Measurements from ENCODE around the gene RUNX2. TPM values are rescaled to one million over a fixed set of nuclear protein-coding genes. Genes with fewer than 3 reads are reported as not detected.
A peak's percentile ranks its signal among the peaks of the same experiment; 100 is the strongest.

Gene RUNX2
- total and polyA plus RNA-seq, 5 donors, result 0.26 to 0.93 (median 0.39) TPM

GRCh38 chr6:45423824-45424450 lies 95.8 kb downstream of the RUNX2 start:
- WGBS, result 23% methylated on average over 38 of the region's 38 CpGs
- DNase-seq, result peak in 2 of 3 donors; percentile 52 to 57
- Histone ChIP-seq H3K4me1 (ENCODE audit: control insufficient read depth, insufficient read depth, low read length) (no peaks in the 10 kb centered on the region), H3K9me3 (ENCODE audit: control insufficient read depth, low read length) (no peaks in the 10 kb centered on the region), H3K27me3 (ENCODE audit: control insufficient read depth, insufficient read depth) (no peaks in the 10 kb centered on the region), H3K4me3 (ENCODE audit: low read length) (peak overlapping the region; percentile 64), H3K27ac (ENCODE audit: low read length) (no peak overlapping the region)
- intact Hi-C loops (cut with DNase I), result loop anchor here in 1 of 4 donors (10.0 kb wide), 1 partner anchor 291 kb away; no protein-coding TSS in a partner anchor
- ATAC-seq, result peak in 1 of 2 donors; percentile 39

DNA sequence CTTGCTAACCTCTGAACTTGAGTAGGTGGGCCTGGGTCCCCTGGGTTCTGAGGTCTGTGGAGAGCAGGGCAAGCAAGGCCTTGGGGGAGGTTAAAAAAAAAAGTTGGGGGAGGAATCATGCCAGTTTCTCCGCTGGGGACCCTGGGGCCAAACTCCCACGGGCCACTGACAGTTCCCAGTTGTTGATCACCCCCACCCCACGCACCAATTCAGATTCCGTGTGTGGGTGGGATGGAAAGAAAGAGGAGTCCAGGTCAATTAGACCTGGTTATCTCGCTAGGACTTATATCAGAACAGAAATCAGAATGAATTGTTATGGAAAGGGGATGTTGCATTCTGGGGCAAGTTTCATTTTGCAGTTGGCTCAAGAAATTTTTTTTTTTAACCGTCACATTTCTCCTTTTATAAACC lies 96.3 kb downstream of the RUNX2 start:
- no peak for ATAC-seq
- no peaks in the 10 kb centered on the region for H3K27me3 ChIP-seq (ENCODE audit: control insufficient read depth, insufficient read depth)
- DNase-seq, result no peak
- no peaks in the 10 kb centered on the region for H3K9me3 ChIP-seq (ENCODE audit: control insufficient read depth, low read length)
- H3K4me3 ChIP-seq (ENCODE audit: low read length), result no peak overlapping the region
- WGBS, result 60% methylated on average over 6 of the region's 6 CpGs
- intact Hi-C loops (cut with DNase I), result loop anchor here in 1 of 4 donors (10.0 kb wide), 1 partner anchor 290 kb away; no protein-coding TSS in a partner anchor
- no peaks in the 10 kb centered on the region for H3K4me1 ChIP-seq (ENCODE audit: control insufficient read depth, insufficient read depth, low read length)
- H3K27ac ChIP-seq (ENCODE audit: low read length), result no peak overlapping the region

DNA sequence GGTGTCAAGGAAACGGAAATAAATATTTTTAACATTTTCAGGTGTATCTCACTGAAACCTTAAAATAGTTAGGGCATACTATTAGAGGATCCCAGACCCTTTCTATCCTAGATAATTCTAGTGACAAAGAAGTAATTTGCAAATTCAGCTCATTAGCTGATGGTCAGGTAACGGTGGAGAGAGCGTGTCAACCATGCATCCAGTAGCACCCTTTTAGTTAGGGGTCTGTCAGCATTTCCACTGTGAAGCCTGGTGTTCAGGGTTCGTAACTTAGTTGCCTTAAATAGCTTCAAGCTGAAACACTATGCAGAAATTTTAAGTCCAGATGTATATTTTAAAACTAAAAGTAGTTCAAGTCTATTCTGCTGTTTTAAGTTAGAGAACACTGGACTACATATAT lies 98.1 kb downstream of the RUNX2 start:
- no peak for ATAC-seq
- Histone ChIP-seq H3K27ac (ENCODE audit: low read length) (no peak overlapping the region), H3K27me3 (ENCODE audit: control insufficient read depth, insufficient read depth) (no peaks in the 10 kb centered on the region), H3K4me3 (ENCODE audit: low read length) (no peak overlapping the region), H3K9me3 (ENCODE audit: control insufficient read depth, low read length) (no peaks in the 10 kb centered on the region), H3K4me1 (ENCODE audit: control insufficient read depth, insufficient read depth, low read length) (no peaks in the 10 kb centered on the region)
- 70% methylated on average over 4 of the region's 4 CpGs for WGBS
- DNase-seq, result no peak
- intact Hi-C loops (cut with DNase I), result loop anchor here in 1 of 4 donors (10.0 kb wide), 1 partner anchor 289 kb away; no protein-coding TSS in a partner anchor

GRCh38 chr6:45427726-45428125 lies 99.6 kb downstream of the RUNX2 start:
- WGBS, result 80% methylated on average over 2 of the region's 2 CpGs
- H3K27me3 ChIP-seq (ENCODE audit: control insufficient read depth, insufficient read depth), result no peaks in the 10 kb centered on the region

GRCh38 chr6:45428727-45429126 lies 100.6 kb downstream of the RUNX2 start:
- no peak overlapping the region for H3K4me3 ChIP-seq (ENCODE audit: low read length)
- no peaks in the 10 kb centered on the region for H3K27me3 ChIP-seq (ENCODE audit: control insufficient read depth, insufficient read depth)
- H3K9me3 ChIP-seq (ENCODE audit: control insufficient read depth, low read length), result no peaks in the 10 kb centered on the region
- no peaks in the 10 kb centered on the region for H3K4me1 ChIP-seq (ENCODE audit: control insufficient read depth, insufficient read depth, low read length)
- intact Hi-C loops (cut with DNase I), result loop anchor here in 1 of 4 donors (10.0 kb wide), 1 partner anchor 286 kb away; no protein-coding TSS in a partner anchor
- DNase-seq (no peak), ATAC-seq (no peak)
- H3K27ac ChIP-seq (ENCODE audit: low read length), result no peak overlapping the region
- WGBS, result 82% methylated on average over 2 of the region's 2 CpGs

More at GRCh38 chr6:45427726-45428125, 99.6 kb downstream of the RUNX2 start:
- DNase-seq (no peak), ATAC-seq (no peak)
- no peak overlapping the region for H3K27ac ChIP-seq (ENCODE audit: low read length)
- no peaks in the 10 kb centered on the region for H3K9me3 ChIP-seq (ENCODE audit: control insufficient read depth, low read length)
- intact Hi-C loops (cut with DNase I), result loop anchor here in 1 of 4 donors (10.0 kb wide), 1 partner anchor 287 kb away; no protein-coding TSS in a partner anchor
- H3K4me1 ChIP-seq (ENCODE audit: control insufficient read depth, insufficient read depth, low read length), result no peaks in the 10 kb centered on the region
- H3K4me3 ChIP-seq (ENCODE audit: low read length), result no peak overlapping the region

- Histone ChIP-seq H3K4me1 (ENCODE audit: control insufficient read depth, insufficient read depth, low read length) (no peaks in the 10 kb centered on the region), H3K4me3 (ENCODE audit: low read length) (no peak overlapping the region), H3K27me3 (ENCODE audit: control insufficient read depth, insufficient read depth) (no peaks in the 10 kb centered on the region), H3K9me3 (ENCODE audit: control insufficient read depth, low read length) (no peaks in the 10 kb centered on the region), H3K27ac (ENCODE audit: low read length) (no peak overlapping the region)
- ATAC-seq, result no peak
- WGBS, result 59% methylated on average over 2 of the region's 2 CpGs
- no peak for DNase-seq
- intact Hi-C loops (cut with DNase I), result no loop called here
Measured at GRCh38 chr6:45430590-45431202, 102.6 kb downstream of the RUNX2 start.

GRCh38 chr6:45431317-45432065 lies 103.4 kb downstream of the RUNX2 start:
- no peaks in the 10 kb centered on the region for H3K4me1 ChIP-seq (ENCODE audit: control insufficient read depth, insufficient read depth, low read length)
- WGBS, result 88% methylated on average over 10 of the region's 10 CpGs
- DNase-seq (no peak), ATAC-seq (no peak)
- H3K4me3 ChIP-seq (ENCODE audit: low read length), result no peak overlapping the region
- intact Hi-C loops (cut with DNase I), result no loop called here
- no peaks in the 10 kb centered on the region for H3K9me3 ChIP-seq (ENCODE audit: control insufficient read depth, low read length)
- H3K27ac ChIP-seq (ENCODE audit: low read length), result no peak overlapping the region
- no peaks in the 10 kb centered on the region for H3K27me3 ChIP-seq (ENCODE audit: control insufficient read depth, insufficient read depth)

DNA sequence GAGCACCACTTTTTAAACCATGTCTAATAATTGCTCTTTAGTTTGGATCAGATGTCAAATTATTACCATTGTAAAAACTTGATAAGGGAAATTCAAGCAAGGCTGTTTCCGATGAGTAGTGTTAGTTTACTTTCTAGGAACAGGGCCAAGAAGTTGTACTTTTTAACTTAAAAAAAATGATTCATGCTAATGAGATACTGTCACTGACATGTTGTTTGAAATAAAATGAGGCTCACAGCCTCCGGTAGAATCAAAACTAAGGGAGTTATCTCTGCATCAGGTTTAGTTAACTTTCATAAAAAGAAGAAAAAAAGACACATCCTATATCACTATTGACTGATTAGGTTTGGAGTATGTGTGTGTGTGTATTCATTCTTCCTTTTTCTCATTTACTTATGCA lies 104.8 kb downstream of the RUNX2 start:
- ATAC-seq, result no peak
- intact Hi-C loops (cut with DNase I), result no loop called here
- DNase-seq, result no peak
- no peak overlapping the region for H3K27ac ChIP-seq (ENCODE audit: low read length)
- H3K9me3 ChIP-seq (ENCODE audit: control insufficient read depth, low read length), result no peaks in the 10 kb centered on the region
- H3K27me3 ChIP-seq (ENCODE audit: control insufficient read depth, insufficient read depth), result no peaks in the 10 kb centered on the region
- WGBS, result 21% methylated on average over 2 of the region's 2 CpGs
- H3K4me1 ChIP-seq (ENCODE audit: control insufficient read depth, insufficient read depth, low read length), result no peaks in the 10 kb centered on the region
- H3K4me3 ChIP-seq (ENCODE audit: low read length), result no peak overlapping the region

DNA sequence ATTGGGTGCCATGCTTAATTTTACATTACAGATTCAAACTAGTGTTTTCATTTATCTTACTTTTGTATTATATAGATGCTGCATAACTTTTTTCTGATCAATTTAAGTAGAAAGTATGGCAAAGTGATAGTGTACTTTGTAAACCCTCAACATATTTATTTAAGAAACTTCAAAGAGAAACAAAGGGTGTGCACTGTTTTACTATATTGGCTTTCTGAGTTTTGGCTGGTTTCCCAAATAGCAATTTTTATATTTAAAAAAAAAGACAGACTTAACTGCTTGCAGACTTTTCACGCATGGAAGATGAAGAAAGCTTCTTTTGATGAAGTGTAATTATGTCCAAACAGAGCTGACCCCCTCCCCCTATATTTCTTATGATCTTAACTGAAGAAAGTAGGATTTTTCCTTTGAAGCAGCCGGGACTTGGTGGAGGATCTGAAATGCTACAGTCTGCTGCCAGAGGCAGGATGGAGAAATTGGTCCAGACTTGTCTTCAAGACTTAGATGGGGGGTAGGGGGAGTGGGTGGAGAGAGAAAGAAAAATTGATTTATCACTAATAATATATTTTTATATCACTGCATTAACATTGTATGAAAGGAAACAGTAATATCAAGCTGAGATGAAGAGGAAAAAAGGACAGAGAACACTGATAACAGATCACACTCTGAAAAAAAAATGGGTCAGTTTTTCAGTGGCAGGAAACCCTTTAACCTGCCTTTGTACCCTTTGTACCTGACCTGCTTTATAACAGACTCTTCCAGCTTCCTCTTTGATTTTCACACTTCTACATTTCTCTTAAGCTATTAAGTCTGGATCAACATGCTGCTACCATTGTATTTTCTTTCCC lies 105.6 kb downstream of the RUNX2 start:
- Histone ChIP-seq H3K27ac (ENCODE audit: low read length) (no peak overlapping the region), H3K9me3 (ENCODE audit: control insufficient read depth, low read length) (no peaks in the 10 kb centered on the region), H3K4me1 (ENCODE audit: control insufficient read depth, insufficient read depth, low read length) (no peaks in the 10 kb centered on the region), H3K27me3 (ENCODE audit: control insufficient read depth, insufficient read depth) (no peaks in the 10 kb centered on the region), H3K4me3 (ENCODE audit: low read length) (no peak overlapping the region)
- DNase-seq, result no peak
- ATAC-seq, result no peak
- intact Hi-C loops (cut with DNase I), result no loop called here
- WGBS, result 79% methylated on average over 2 of the region's 2 CpGs

GRCh38 chr6:45434381-45434700 lies 106.2 kb downstream of the RUNX2 start:
- Histone ChIP-seq H3K9me3 (ENCODE audit: control insufficient read depth, low read length) (no peaks in the 10 kb centered on the region), H3K27me3 (ENCODE audit: control insufficient read depth, insufficient read depth) (no peaks in the 10 kb centered on the region), H3K4me3 (ENCODE audit: low read length) (no peak overlapping the region), H3K27ac (ENCODE audit: low read length) (no peak overlapping the region), H3K4me1 (ENCODE audit: control insufficient read depth, insufficient read depth, low read length) (no peaks in the 10 kb centered on the region)
- DNase-seq (no peak), ATAC-seq (no peak)
- intact Hi-C loops (cut with DNase I), result no loop called here

Measured in right cardiac atrium (tissue), 5 donors.